OCI-LY7 (cell line): ENCODE measurements around the gene LPAR2. TPM values are rescaled to one million over a fixed set of nuclear protein-coding genes. Genes with fewer than 3 reads are reported as not detected.

Experiments
- BruUV-seq: library from RNA; stranded (reverse); fragments of 400-500 nt; replicated peaks from 2 replicates; lab custom pipeline; 2021; lab: Mats Ljungman, UMichigan
- CTCF ChIA-PET: fragments of 300-600 bp; sonication (Branson Sonifier 250); formaldehyde crosslinking; loops from one replicate; lab custom pipeline; 2022; ENCODE audit warnings: antibody characterized with exemption; ENCODE audit not compliant: unreplicated experiment; lab: Charles Lee
- POLR2A ChIA-PET: fragments of 300-600 bp; sonication (Branson Sonifier 250); formaldehyde crosslinking; loops from one replicate; lab custom pipeline; 2022; ENCODE audit warnings: antibody characterized with exemption; lab: Charles Lee
- DNase-seq: peaks from one replicate; pipeline ENCODE4 v3.0.0-alpha.2; 2015; ENCODE audit warnings: low spot score
- H2AFZ ChIP-seq: fragments of 200-600 bp; sonication (generic), shearing (Covaris generic); 2 replicates; pipeline ENCODE4 v1.6.1; 2014; ENCODE audit warnings: mild to moderate bottlenecking, antibody characterized with exemption, low read length, moderate library complexity
- H3K27ac ChIP-seq: fragments of 200-600 bp; sonication (generic); 2 replicates; pipeline ENCODE4 v1.5.1; 2014; ENCODE audit warnings: mixed run types, low read depth, mild to moderate bottlenecking, moderate library complexity, low read length, inconsistent platforms; ENCODE audit not compliant: poor library complexity, severe bottlenecking
- H3K36me3 ChIP-seq: fragments of 200-600 bp; sonication (generic); 2 replicates; pipeline ENCODE4 v1.6.1; 2014; ENCODE audit warnings: mild to moderate bottlenecking, antibody characterized with exemption, low read length, moderate library complexity, mixed read lengths; ENCODE audit not compliant: insufficient read depth
- H3K4me1 ChIP-seq: fragments of 200-600 bp; sonication (generic); 2 replicates; pipeline ENCODE4 v1.5.1; 2014; ENCODE audit warnings: mild to moderate bottlenecking, low read length; ENCODE audit not compliant: insufficient read depth, poor library complexity, severe bottlenecking
- H3K4me2 ChIP-seq: fragments of 200-600 bp; sonication (generic); 2 replicates; pipeline ENCODE4 v1.6.1; 2014; ENCODE audit warnings: mild to moderate bottlenecking, low read length
- H3K4me3 ChIP-seq: fragments of 200-600 bp; sonication (generic); 2 replicates; pipeline ENCODE4 v1.5.1; 2014; ENCODE audit warnings: mild to moderate bottlenecking, low read depth, low read length; ENCODE audit not compliant: poor library complexity, severe bottlenecking
- H3K79me2 ChIP-seq: fragments of 200-600 bp; sonication (generic); 2 replicates; pipeline ENCODE4 v1.6.1; 2016; ENCODE audit warnings: low read depth, mild to moderate bottlenecking, low read length, moderate library complexity, mixed read lengths; ENCODE audit not compliant: insufficient read depth
- H3K9me2 ChIP-seq: fragments of 200-600 bp; sonication (generic); 2 replicates; pipeline ENCODE4 v1.6.1; 2016; ENCODE audit warnings: mild to moderate bottlenecking, low read length, mixed read lengths; ENCODE audit not compliant: insufficient read depth
- H3K9me3 ChIP-seq: fragments of 200-600 bp; sonication (generic); 2 replicates; pipeline ENCODE4 v1.6.1; 2014; ENCODE audit warnings: mild to moderate bottlenecking, mixed run types, low read length, mixed read lengths
- H4K20me1 ChIP-seq: fragments of 200-600 bp; sonication (generic); 2 replicates; pipeline ENCODE4 v1.6.1; 2014; ENCODE audit warnings: mild to moderate bottlenecking, antibody characterized with exemption, low read length, moderate library complexity, mixed read lengths; ENCODE audit not compliant: insufficient read depth
- CTCF ChIP-seq: fragments of 200-600 bp; sonication (generic); conservative IDR thresholded peaks from 2 replicates; pipeline ENCODE4 v1.5.1; 2014; ENCODE audit warnings: mild to moderate bottlenecking, antibody characterized with exemption, low read length, moderate library complexity, mixed read lengths
- EZH2phosphoT487 ChIP-seq: fragments of 200-600 bp; sonication (generic); IDR thresholded peaks from 2 replicates; pipeline ENCODE4 v1.6.1; 2018; ENCODE audit warnings: low read depth, borderline replicate concordance, mild to moderate bottlenecking, mixed run types, antibody characterized with exemption, low read length, moderate library complexity, mixed read lengths
- intact Hi-C: fragments of 100-400 bp; cut with micrococcal nuclease; formaldehyde crosslinking; loops from one replicate; pipeline ENCODE4 v1.10.0; 2022; ENCODE audit not compliant: unreplicated experiment
- total RNA-seq, 2 experiments: library from RNA; depleted of rRNA in 1 of 2; stranded (reverse); fragments of >200 nt in 1 of 2; shearing (Covaris generic) in 1 of 2; gene quantifications; 2 replicates each; pipeline ENCODE4 v1.2.3, GENCODE V29; 2014 to 2022

The LPAR2 gene
- total RNA-seq, 2 experiments from 2014 or later = 12.4 to 18.4 TPM

GRCh38 chr19:19592690-19593089 lies 35.3 kb downstream of the LPAR2 start:
- no peak overlapping the region for H3K27ac ChIP-seq
- DNase-seq = no peak
- no TSS peak for BruUV-seq
- H4K20me1 ChIP-seq = no peaks in the 10 kb centered on the region
- CTCF ChIA-PET = no interaction called here
- no peaks in the 10 kb centered on the region for H3K9me3 ChIP-seq
- H3K4me1 ChIP-seq = peaks cover 12% of the 10 kb centered on the region
- intact Hi-C loops = no loop called here
- no peak overlapping the region for H2AFZ ChIP-seq
- H3K9me2 ChIP-seq = no peaks in the 10 kb centered on the region
- POLR2A ChIA-PET = interaction anchor here (0.9 to 1.1 kb wide), 2 partner anchors 25 to 41 kb away, joined by 3 read pairs; no protein-coding TSS in a partner anchor
- TF ChIP-seq EZH2phosphoT487 (no peak), CTCF (no peak)
- no peak overlapping the region for H3K4me3 ChIP-seq
- no peaks in the 10 kb centered on the region for H3K36me3 ChIP-seq
- no peak overlapping the region for H3K4me2 ChIP-seq
- H3K79me2 ChIP-seq = no peaks in the 10 kb centered on the region

DNA sequence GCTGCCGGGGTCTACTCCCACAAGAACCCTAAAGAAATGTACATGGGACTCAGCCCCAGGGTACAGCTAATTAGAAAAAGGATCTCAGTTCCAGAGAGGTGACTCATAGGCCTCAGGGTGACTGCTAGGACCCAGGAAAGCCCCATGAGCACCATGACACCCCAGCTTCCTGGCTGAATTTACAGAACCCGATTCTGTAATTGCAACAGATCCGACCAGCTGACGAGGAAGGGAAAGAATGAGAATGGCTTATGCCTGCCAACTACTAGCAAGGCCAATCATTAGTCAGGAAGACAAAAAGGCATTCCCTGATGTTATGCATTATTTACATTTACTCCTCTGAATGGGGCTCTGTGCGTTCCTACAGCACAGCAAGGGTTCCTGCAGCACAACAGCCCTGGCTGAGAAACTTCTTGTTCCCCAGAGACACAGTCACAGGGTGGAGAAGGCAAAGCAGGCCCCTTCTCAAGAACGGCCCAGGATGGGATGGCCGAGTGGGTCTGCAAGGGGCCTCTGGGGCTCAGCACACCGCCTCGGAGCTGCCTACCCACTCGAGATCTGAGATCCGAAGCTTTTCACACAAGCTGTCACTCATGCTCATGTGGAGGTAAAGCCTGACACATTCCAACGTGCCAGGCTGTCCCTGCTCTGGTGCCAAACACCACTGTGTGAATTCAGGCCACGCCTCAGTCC lies 36.7 kb downstream of the LPAR2 start:
- Histone ChIP-seq H3K9me3 (no peaks in the 10 kb centered on the region), H3K4me3 (no peak overlapping the region), H4K20me1 (no peaks in the 10 kb centered on the region), H3K4me1 (peaks cover 6% of the 10 kb centered on the region), H3K4me2 (no peak overlapping the region), H3K27ac (no peak overlapping the region), H2AFZ (no peak overlapping the region), H3K36me3 (no peaks in the 10 kb centered on the region), H3K9me2 (no peaks in the 10 kb centered on the region), H3K79me2 (no peaks in the 10 kb centered on the region)
- intact Hi-C loops = no loop called here
- POLR2A ChIA-PET = interaction anchor here (0.6 kb wide), 1 partner anchor 9 kb away, joined by 4 read pairs; no protein-coding TSS in a partner anchor
- TF ChIP-seq EZH2phosphoT487 (no peak), CTCF (no peak)
- no TSS peak for BruUV-seq
- CTCF ChIA-PET = no interaction called here
- no peak for DNase-seq

DNA sequence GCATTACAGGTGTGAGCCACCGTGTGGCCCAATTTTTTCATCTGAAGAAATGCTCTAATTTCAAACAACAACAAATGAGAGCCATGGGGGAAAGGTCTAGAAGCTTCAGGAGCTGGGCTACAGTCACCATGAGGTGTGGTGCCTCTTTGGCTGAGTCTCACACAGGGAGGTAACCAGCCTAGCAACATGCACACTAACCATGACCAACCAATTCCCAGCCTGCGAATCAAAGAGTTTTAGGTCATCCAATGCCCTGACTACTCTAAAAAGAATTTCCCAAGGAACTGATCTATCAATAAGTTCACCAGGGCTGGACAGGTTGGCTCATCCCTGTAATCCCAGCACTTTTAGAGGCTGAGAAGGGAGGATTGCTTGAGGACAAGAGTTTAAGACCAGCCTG lies 39.5 kb downstream of the LPAR2 start:
- TF ChIP-seq EZH2phosphoT487 = no peak
- no peak for TF ChIP-seq CTCF
- intact Hi-C loops = no loop called here
- H3K9me3 ChIP-seq = no peaks in the 10 kb centered on the region
- no peaks in the 10 kb centered on the region for H3K9me2 ChIP-seq
- no peak for DNase-seq
- H3K4me2 ChIP-seq = no peak overlapping the region
- CTCF ChIA-PET = no interaction called here
- H3K4me3 ChIP-seq = no peak overlapping the region
- H3K36me3 ChIP-seq = no peaks in the 10 kb centered on the region
- POLR2A ChIA-PET = interaction anchor here (0.6 kb wide), 1 partner anchor 273 kb away, joined by 3 read pairs; no protein-coding TSS in a partner anchor
- H3K79me2 ChIP-seq = no peaks in the 10 kb centered on the region
- H3K4me1 ChIP-seq = no peaks in the 10 kb centered on the region
- H4K20me1 ChIP-seq = no peaks in the 10 kb centered on the region
- no peak overlapping the region for H2AFZ ChIP-seq
- no TSS peak for BruUV-seq
- no peak overlapping the region for H3K27ac ChIP-seq
